CD4-positive, alpha-beta T cell treated with Interleukin-10 for 1 hour (primary cell): ENCODE data around the gene DNAH11.

Experiments used
- DNase-seq: peaks from one replicate; pipeline ENCODE4 v3.0.0-alpha.2; 2020

DNAH11 gene

DNA sequence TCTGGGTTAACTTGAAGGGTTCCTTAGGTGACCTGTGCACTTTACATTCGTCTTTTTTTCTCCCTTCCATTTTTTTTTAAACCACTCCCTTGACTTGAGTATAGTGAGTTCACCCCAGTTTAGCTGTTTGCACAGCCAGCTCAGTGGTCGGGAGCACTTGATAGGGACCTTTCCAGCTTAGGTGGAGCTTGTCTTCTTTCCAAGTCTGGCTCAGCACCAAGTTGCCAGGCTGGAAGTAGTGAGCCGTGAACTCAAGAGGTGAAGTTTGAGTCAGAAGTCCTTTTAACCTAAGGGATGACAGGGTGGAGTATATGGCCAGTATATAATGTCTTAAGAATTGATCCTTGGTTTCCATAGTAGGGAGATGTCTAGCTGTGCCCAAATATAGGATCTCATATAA is 7.2 kb downstream of the DNAH11 start:
- no peak for DNase-seq

DNA sequence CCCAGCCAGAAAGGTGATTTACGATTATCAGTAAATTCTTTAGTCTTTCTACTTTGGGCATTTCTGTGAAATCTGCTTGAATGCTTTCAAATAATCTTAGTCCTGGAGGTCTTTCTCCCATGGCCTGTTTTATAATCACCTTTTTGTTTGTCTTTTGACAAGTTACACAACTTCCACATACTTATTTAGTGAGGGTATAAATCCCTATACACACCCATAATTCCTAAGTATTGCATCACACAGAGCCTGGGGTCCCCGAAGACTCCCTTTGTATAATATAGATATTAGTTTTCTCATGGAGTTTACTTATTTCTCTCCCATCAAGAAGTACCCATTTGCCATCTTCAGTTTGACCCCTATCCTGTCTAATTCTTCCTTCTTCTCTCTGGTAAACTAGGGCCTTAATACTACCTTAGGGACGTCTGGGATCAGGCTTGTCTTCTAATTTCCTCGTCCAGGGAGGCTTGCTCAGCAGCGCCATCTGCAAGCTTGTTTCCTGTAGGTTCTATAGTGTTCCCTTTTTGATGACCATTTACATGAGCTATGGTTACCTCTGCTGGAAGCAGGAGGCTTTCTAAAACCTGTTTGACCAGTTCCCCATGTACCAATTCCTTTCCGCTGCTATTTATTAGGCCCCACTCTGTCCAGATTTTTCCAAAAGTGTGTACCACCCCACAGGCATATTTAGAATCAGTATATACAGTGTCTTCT is 8.1 kb downstream of the DNAH11 start:
- DNase-seq = no peak

DNA sequence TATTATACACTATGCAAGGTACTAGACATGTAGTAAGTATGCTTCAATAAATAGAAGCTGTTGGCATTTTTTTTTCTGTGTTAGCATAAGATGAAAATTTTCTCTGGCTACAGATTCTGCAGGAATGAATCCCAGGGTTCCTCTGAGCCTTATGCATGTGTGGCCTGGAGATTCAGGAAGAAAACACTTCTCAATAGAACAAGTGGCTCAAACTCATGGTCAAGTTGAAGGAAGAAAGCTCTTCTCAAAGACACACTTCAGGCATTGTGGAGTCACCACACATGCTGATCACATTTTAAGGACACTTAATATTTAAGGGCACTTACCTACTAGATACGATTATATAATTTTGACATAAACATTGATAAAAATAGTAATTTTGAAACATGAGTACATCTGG is 19.5 kb downstream of the DNAH11 start:
- no peak for DNase-seq

DNA sequence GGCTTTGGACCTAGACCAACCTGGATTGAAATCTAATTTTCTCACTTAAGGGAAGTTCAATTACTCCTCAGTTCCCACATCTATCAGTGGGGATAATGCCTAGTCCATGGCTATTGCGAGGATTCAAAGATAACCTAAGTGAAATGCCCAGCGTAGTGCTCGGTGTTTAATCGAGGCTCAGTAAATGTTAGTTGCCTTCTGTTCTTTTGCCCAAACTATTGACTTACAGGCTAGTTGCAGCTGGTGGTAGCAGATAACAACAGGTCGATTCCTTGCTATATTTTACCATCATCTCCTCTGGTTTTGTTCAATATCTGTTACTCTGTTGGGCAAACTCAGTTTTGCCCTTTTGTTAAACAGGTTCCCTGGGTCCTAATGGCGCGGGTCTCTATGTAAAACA is 22.8 kb downstream of the DNAH11 start:
- no peak for DNase-seq

DNA sequence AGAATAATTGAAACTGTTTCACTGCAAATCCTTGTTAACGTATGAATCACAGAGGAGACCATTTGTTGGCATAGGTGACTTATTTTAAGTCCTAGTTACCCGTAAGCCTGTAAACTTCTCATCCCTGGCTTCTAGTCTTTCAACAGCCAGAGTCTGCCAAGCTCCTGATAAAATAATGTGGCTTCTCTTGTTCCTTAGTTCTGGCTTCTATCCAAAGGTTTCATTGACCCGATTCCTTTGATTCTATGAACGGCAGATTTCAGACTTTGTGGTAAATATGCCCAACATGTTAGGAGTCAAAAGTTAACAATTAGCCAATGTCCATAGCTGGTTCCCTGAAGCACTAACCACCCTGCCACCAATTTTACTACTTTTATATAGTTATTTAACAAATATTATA is 23.3 kb downstream of the DNAH11 start:
- no peak for DNase-seq

DNA sequence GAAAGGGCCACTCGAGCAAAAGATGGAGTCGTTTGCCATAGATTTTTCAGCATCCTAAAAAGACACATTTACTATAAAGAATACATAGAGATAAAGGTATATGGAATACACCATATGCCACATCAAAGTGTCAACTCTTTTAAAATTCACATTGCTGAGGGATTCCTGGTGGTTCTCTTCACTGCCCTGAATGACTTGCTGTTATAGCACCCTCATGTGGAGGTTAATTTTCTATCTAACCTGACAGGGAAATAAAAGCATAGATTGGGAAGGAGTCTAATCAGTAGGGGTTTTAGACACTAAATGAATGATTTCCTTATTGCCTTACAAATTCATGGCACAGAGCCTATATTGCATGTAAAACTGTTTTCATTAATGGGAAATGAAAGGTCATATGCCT is 25.9 kb downstream of the DNAH11 start:
- DNase-seq = peak; percentile 23

DNA sequence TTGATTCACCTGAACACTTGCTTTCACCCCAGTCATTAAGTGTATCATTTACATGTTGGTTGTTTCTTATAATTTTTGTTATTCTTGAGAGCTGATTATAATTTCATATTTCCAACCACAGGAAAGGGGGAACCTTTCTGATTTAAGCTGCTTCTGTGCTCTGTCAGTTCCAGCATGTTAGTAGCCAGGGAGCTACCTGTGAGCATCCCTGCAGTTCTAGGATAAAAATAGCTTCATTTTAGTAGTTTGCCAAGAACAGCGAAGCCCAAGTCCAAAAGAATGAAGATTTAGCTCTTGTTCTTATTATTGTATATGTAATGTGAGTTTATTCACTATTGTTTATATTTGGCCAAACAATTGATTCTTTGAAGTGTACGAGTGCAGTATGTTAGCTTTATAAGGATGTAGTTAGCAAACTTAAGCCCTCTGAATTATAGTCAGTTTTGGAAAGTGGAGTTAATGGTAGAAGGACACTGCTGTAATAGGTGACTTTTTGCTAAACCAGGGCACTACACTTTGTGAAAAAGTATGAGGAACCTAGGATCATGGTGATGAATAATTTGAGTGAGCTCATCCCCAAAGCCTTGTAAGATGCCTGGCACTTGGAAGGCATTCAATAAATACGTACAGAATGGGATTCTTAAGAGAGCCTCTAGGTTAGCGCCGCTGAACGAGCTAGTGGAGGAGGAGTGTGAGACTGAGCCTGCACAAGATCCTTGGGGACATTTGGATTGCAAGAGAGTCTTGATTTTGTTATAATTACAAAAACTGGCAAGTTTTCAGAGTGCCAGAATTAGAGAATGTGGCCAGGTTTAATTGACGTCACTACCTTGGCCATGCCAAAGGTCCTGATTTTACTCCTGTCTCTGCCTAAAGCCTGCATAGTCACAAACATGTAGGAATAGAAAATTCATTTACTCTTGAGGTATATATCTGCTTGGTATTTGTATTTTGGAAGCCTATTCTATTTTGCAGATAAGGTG is 29.8 kb downstream of the DNAH11 start:
- DNase-seq = no peak

DNA sequence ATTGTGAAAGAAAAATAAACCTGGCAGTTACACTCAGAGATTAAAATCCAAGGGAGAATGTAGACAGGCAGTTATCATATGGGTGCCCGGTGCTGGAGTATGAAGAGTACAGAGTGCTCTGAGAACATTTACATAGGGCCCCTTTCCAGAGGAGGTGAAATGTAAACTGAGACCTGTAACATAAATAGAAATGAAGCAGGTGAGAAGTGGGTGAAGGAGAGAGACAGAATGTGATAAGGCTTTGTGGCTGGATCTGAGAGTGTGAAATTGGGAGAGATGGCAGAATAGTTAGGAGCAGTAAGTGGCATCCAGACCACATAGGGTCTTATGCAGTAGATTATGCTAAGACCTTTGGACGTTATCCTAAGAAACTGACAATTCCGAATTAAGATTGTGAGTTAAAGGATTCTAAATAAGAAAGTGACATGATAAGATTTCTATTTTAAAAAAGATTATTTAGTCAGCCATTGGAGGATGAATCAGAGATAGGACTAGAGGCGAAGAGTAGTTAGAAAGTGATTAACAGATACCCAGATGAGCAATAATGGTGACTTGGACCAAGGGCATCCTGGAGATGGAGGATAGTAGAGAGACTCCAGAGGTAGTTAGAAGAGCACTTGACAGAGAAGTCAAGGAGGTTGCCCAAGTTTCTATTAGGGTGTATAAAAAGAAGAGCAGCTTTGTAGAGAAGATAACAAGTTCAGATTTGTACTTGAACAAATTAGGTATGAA is 36.7 kb downstream of the DNAH11 start:
- DNase-seq = no peak

DNA sequence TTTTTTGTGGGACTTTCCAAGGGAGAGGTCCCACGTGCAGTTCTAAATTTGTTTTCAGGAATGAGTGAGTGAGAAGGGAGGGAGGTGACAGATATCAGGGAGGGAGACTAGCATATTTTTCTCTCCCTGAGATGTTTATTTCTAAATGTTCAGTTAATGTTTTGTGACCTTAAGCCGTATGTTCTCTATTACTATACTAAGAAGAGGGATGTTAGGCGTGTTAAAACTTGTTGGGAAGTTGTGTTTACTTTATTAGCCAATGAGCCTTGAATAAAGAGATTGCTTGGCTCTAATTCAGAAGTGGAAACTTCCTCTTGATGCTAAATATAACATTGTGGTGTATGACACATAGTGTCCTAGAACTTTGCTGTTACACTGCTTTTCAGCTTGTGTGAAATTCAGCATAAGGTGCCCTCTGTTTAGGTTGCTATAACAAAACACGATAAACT is 37.3 kb downstream of the DNAH11 start:
- no peak for DNase-seq

DNA sequence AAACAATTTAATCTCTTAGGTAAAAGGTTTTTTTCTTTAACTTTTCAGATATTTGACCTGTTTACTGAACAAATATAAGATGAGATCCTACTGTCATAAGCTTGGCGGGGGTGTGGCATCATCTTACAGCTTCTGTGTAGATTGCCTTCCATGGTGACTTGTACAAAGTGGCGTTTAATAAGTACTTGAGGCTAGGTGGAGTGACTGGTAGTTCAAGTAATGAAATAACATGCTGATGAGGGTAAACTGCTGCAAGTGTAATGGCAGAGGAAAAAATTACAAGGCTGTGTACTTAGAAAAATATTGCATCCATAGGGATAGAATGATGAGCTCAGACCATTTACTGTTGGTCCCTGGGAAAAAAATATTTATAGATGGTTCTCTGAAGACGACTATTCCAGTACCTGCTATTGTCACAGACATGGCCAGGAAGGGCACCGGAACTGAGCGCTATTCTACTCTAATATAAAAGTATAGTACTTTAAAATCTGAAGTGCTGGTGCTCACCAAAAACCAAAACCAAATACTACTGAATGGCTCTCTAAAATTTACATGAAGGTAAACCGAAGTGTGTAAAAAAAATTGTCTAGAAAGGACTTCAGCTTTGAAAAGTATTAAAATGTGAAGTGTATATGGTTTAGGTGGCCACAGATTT is 42.4 kb downstream of the DNAH11 start:
- DNase-seq = no peak

DNA sequence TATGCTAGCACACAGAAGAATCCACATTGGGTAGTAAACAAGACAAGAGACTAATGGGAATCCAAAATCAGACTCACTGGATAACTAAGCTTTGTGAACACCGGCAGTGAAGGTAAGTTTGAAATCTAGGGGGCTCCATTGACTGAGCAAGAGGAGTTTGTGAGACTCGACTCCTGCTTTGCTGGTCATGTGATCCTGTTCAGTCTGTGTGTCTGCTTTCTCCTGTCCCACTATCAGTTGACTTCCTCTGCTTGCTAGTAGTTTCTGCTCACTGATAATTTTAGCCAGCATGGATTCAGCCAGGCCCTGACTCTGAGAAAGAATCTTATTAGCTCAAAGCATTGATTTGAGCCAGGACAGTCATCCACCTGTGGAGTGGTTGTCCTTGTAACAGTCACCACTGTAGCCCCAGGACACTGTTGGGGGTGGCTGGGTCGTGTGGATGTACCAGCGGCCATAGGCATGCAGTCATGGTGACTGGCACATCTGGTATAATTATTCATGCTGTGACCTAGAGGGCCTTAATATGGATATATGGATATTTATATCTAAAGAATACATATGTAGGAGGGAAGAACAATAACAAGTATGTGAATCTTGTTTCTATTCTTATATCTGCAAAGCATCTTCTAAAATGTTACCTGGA is 44.4 kb downstream of the DNAH11 start:
- peak; percentile 2 for DNase-seq

DNA sequence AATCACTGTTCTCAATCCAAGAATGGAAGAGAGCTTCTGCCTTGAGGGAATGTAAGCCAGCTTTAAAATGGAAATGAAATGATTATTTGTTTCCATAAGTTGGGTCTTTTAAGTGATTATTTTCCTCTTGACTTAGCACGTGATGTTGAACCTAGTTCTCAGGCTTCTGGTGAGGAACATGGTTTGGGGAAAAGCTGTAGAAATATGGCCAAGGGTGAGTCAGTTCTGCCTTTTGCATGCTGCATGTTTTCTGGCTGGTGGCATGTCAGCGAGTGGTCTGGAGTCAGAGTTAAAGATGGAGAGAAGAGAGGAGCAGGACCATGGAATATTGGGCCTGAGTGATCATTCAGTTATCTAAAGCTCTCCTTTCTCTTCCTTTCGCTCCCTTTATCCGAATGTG is 54.0 kb downstream of the DNAH11 start:
- no peak for DNase-seq

DNA sequence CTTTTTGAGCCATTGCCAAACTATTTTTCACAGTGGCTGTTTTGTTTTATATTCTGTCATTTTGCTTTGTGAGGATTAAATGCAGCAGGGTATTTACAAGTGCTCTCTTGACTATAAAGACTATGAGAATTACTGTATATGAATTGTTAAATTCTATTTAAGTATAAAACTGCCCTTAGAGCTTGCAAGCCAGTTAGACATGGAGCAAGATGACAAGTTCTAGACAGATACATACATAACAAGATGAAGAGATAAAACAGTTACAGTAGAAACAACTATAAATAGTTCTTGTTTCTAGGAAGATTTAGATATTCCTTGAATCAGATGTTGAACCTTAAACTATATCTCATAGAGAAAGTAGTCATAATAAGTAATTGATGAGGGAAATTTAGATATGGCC is 60.6 kb downstream of the DNAH11 start:
- DNase-seq = no peak

DNA sequence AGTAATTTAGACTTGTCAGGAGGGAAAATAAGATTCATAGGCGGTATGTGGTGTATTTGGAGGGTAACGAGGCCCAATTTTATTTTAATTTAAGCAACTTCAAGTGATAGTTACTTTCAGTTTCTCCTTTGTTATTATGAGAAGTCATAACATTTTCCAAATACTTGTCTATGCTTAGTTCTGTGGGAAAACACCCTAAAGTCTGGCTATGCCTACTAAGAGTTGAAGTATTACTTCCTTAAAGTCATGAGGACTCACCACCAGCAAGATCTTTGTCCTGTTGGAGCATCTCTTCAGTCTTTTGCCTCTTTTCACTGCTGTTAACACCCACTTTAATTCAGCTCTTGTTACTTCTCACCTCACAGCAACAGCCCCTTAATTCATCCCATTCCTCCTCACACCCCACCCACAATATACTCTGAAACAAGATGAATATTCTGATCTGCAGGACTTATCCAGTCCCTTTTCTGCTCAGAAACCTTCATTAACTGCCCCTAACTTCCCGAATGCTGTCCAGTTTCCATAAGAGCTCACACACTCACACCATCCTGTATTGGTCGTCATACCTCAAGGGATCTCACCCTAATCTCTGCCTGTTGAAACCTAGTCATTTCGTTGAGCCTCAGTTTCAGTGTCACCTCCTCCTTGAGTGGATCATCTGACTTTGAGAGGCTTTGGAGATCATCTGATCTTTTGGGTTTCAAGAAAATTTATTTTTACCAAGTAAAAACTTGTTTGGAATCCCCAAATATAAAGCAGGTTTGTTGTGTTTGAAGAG is 61.3 kb downstream of the DNAH11 start:
- no peak for DNase-seq

DNA sequence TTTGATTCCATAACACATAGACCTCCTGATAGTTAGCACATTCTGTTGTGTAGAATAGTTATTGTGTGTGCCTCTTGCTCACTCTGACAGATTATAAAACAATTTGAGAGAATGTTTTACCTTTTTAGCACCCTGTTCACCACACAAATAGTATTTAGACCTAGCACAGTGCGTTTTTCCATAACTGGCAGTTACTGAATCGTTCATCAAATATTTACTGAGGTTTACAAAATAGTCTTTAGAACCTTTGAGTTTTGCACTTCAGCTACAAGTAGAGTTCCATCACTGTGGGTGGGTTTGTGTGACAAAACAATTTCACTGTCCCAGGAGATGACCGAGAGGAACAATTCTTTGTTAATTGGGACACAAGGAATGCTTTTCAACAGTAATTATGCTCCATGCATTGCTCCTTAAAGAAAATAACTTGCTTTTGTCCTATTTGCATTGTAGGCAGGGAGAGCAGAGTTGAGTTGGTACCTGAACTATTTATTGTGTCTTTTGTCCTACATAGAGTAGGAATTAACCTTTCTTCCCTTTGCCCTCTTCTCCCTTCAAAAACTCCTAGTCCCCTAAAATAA is 62.3 kb downstream of the DNAH11 start:
- DNase-seq = no peak

DNA sequence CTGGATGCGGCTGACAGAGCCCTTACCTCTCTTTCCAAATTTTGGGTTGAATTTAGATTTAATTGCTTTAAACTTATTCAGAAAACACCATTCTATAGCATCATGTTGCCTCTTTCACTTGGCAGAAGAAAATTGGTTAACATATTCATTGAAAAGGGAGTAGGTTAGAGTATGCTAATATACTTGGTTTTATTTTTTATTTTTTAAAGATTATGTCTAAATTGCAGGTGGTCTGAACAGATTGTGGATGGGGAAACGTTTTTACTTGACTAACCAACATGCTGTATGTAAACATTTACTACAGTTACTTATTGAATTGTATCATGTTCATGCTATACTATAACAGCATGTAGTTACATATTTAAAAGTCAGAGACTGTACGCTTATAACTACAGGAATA is 65.6 kb downstream of the DNAH11 start:
- DNase-seq = no peak

DNA sequence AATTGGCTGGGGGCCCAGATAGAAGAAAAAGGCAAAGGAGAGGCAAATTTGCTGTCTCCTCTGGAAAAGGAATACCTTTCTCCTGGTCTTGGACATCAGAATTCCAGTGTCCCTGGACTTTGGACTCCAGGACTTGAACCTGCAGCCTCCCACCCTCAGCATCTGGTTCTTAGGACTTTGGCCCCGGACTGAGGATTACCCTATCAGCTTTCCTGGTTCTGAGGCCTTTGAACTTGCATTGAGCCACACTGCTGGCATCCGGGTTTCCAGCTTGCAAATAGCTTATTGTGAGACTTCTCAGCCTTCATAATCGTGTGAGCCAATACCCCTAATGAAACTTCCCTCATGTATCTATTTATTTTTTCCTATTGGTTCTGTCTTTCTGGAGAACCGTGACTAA is 68.3 kb downstream of the DNAH11 start:
- DNase-seq = no peak

DNA sequence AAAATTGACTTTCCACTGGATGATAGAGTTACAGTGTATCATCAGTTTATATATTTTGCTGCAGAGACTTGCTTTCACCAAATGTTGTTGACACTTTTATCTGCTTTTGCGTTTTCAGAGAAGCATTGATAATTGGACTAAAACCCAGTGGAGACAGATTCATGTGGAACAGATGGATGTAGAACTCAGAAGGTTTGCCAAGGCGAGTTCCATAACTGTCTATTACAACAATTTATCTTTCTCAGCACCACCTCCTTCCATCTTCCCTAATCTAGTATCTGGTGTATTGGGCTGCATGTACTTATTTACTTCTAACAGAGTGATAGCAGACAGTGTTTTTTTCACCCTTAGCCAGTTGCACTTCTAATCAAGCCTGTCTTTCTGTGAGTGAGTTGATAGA is 73.3 kb downstream of the DNAH11 start:
- no peak for DNase-seq

DNA sequence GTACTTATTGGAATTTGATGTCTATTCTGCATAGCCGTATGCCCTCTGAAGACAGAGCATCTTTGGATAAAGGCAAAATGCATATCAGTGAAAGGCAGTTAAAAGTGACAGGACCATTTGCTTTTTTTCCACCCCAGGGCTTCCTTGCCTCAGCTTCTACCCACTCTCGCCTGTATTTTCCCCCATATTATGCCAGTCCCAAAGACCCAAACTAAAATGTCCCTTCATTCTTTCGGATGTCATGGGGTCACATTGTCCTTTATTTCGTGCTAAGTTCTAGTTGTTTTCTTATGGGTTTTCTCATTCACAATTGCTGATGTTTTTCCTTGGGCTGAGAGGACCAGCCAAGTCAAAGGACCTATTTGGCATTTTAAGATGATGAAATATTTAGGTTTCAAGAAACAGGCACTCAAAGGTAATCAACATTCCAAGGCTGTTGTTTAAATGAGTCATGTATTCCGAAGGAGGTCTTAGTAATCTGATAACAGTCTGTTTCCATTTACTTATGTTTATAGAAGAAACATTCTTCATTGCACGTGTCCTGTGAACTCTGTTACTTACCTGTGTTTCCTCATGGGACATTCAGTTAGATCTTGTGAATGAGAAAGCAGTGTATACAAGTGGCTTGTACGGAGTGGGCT is 74.1 kb downstream of the DNAH11 start:
- DNase-seq = no peak

DNA sequence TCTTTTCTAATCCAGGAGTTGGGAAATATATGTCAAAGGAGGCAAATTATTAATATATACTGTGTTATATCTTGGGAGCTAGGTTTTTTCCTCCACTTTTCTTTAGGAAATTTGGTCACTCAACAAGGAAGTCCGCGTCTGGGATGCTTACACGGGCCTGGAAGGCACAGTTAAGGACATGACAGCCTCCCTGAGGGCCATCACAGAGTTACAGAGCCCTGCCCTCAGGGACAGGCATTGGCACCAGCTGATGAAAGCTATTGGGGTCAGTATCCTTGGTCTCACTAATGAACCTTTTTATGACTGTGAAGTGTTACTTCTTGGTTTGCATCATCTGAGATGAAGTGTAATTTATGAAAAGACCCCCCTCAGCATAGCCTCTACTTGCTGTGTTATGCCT is 74.7 kb downstream of the DNAH11 start:
- DNase-seq = no peak

DNA sequence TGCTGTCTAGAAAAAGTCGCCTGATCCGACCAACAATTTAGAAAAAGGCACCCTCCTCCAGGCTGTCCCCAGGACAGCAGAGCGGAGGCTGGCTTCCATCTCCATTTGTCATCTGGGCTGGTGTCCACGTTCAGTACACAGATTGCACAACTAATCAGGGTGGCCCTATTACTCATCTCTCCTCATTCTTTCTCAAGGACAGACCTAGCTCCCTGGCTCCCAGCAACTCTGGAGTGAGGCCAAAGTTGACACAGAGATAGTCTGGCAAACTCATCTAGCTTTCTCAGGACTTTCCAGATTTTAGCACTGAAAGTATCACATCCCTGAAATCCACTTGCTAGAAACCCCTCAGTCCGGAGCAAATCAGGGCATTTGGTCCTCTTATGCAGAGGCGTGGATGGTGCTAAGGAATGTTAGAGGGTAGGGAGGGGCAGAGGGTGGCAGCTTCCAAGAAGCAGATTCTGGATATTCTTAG is 75.1 kb downstream of the DNAH11 start:
- no peak for DNase-seq
